H9 (cell line): Measurements from ENCODE around the gene ANKRD44. TPM values are rescaled to one million over a fixed set of nuclear protein-coding genes. Genes with fewer than 3 reads are reported as not detected.

Experiments
- DNase-seq: peaks from one replicate; pipeline ENCODE4 v3.0.0-alpha.2; 2017
- H2AFZ ChIP-seq: one replicate; pipeline ENCODE4 v1.6.1; 2013; ENCODE audit warnings: mild to moderate bottlenecking, low read length, control low read depth, moderate library complexity
- H2AK5ac ChIP-seq: 2 replicates; pipeline ENCODE4 v1.6.1; 2013; ENCODE audit warnings: low read length, control low read depth, mixed read lengths; ENCODE audit not compliant: insufficient read length
- H2BK120ac ChIP-seq: one replicate; pipeline ENCODE4 v1.6.1; 2013; ENCODE audit warnings: low read depth, mild to moderate bottlenecking, low read length, control low read depth, inconsistent platforms; ENCODE audit not compliant: poor library complexity, severe bottlenecking
- H2BK12ac ChIP-seq: 2 replicates; pipeline ENCODE4 v1.6.1; 2013; ENCODE audit warnings: low read length, control low read depth, mixed read lengths, low read depth; ENCODE audit not compliant: insufficient read length
- H2BK15ac ChIP-seq: 2 replicates; pipeline ENCODE4 v1.6.1; 2013; ENCODE audit warnings: low read depth, low read length, control low read depth
- H2BK20ac ChIP-seq: one replicate; pipeline ENCODE4 v1.6.1; 2013; ENCODE audit warnings: low read depth, mild to moderate bottlenecking, low read length, control low read depth, inconsistent platforms; ENCODE audit not compliant: poor library complexity, severe bottlenecking
- H2BK5ac ChIP-seq: 2 replicates; pipeline ENCODE4 v1.6.1; 2013; ENCODE audit warnings: low read length, control low read depth, mixed read lengths; ENCODE audit not compliant: insufficient read length
- H3K14ac ChIP-seq: 2 replicates; pipeline ENCODE4 v1.6.1; 2013; ENCODE audit warnings: low read length, control low read depth; ENCODE audit not compliant: insufficient read depth
- H3K18ac ChIP-seq: 2 replicates; pipeline ENCODE4 v1.6.1; 2013; ENCODE audit warnings: low read depth, mild to moderate bottlenecking, mixed read lengths, low read length, control low read depth; ENCODE audit not compliant: insufficient read length
- H3K23ac ChIP-seq: 2 replicates; pipeline ENCODE4 v1.6.1; 2013; ENCODE audit warnings: low read length, control low read depth, mixed read lengths, low read depth; ENCODE audit not compliant: insufficient read length
- H3K23me2 ChIP-seq: 2 replicates; pipeline ENCODE4 v1.6.1; 2013; ENCODE audit warnings: low read depth, mild to moderate bottlenecking, mixed read lengths, low read length, control low read depth; ENCODE audit not compliant: insufficient read length, poor library complexity, severe bottlenecking
- H3K27ac ChIP-seq: 2 replicates; pipeline ENCODE4 v1.5.1; 2013; ENCODE audit warnings: low read length, control low read depth, mixed read lengths, low read depth; ENCODE audit not compliant: insufficient read length
- H3K27me3 ChIP-seq: 2 replicates; pipeline ENCODE4 v1.6.1; 2013; ENCODE audit warnings: low read length, control low read depth, inconsistent platforms; ENCODE audit not compliant: insufficient read depth
- H3K4ac ChIP-seq: 2 replicates; pipeline ENCODE4 v1.6.1; 2013; ENCODE audit warnings: low read depth, mild to moderate bottlenecking, control low read depth, inconsistent platforms, low read length, moderate library complexity
- H3K4me1 ChIP-seq: 2 replicates; pipeline ENCODE4 v1.6.1; 2013; ENCODE audit warnings: low read length, control low read depth, inconsistent platforms; ENCODE audit not compliant: insufficient read depth
- H3K4me2 ChIP-seq: 2 replicates; pipeline ENCODE4 v1.6.1; 2013; ENCODE audit warnings: low read length, control low read depth, mixed read lengths; ENCODE audit not compliant: insufficient read length, insufficient read depth
- H3K56ac ChIP-seq: 2 replicates; pipeline ENCODE4 v1.6.1; 2013; ENCODE audit warnings: low read depth, mild to moderate bottlenecking, mixed read lengths, low read length, control low read depth; ENCODE audit not compliant: insufficient read length
- H3K79me1 ChIP-seq: 2 replicates; pipeline ENCODE4 v1.6.1; 2013; ENCODE audit warnings: low read depth, mild to moderate bottlenecking, moderate library complexity, low read length, control low read depth, inconsistent platforms; ENCODE audit not compliant: insufficient read depth, poor library complexity, severe bottlenecking
- H3K79me2 ChIP-seq: 2 replicates; pipeline ENCODE4 v1.6.1; 2013; ENCODE audit warnings: low read length, control low read depth, inconsistent platforms; ENCODE audit not compliant: insufficient read depth
- H3K9ac ChIP-seq: 2 replicates; pipeline ENCODE4 v1.6.1; 2013; ENCODE audit warnings: low read length, control low read depth, mixed read lengths; ENCODE audit not compliant: insufficient read length; ENCODE audit errors: extremely low read depth
- H3K9me3 ChIP-seq: one replicate; pipeline ENCODE4 v1.6.1; 2013; ENCODE audit warnings: low read depth, low read length, inconsistent platforms; ENCODE audit not compliant: control insufficient read depth
- H3T11ph ChIP-seq: one replicate; pipeline ENCODE4 v1.6.1; 2013; ENCODE audit warnings: mild to moderate bottlenecking, low read length, control low read depth, inconsistent platforms
- H4K20me1 ChIP-seq: one replicate; pipeline ENCODE4 v1.6.1; 2013; ENCODE audit not compliant: control insufficient read depth, insufficient read length, insufficient read depth
- H4K5ac ChIP-seq: 2 replicates; pipeline ENCODE4 v1.6.1; 2013; ENCODE audit warnings: low read depth, mild to moderate bottlenecking, mixed read lengths, low read length, control low read depth; ENCODE audit not compliant: insufficient read length
- H4K8ac ChIP-seq: replicated peaks from 2 replicates; pipeline ENCODE4 v1.6.1; 2013; ENCODE audit warnings: low read length, control low read depth, mixed read lengths, low read depth; ENCODE audit not compliant: insufficient read length
- H4K91ac ChIP-seq: 2 replicates; pipeline ENCODE4 v1.6.1; 2013; ENCODE audit warnings: low read depth, mild to moderate bottlenecking, moderate library complexity, mixed read lengths, low read length, control low read depth; ENCODE audit not compliant: insufficient read length
- H3K27ac Mint-ChIP-seq, 3 experiments: 2 replicates in 2 of 3; 3 replicates in 1 of 3; pipeline ENCODE4 v1.8.0; 2020 to 2021; ENCODE audit warnings: mixed read lengths in 3 of 3, mild to moderate bottlenecking in 1 of 3, moderate library complexity in 1 of 3
- H3K27me3 Mint-ChIP-seq: 2 replicates; pipeline ENCODE4 v1.8.0; 2021; ENCODE audit warnings: low read depth, mild to moderate bottlenecking, moderate library complexity, mixed read lengths
- H3K36me3 Mint-ChIP-seq, 3 experiments: 2 replicates in 2 of 3; 3 replicates in 1 of 3; pipeline ENCODE4 v1.8.0; 2020 to 2021; ENCODE audit warnings: low read depth in 3 of 3, mixed read lengths in 3 of 3; ENCODE audit not compliant: insufficient read depth in 1 of 3
- H3K4me1 Mint-ChIP-seq, 2 experiments: 2 replicates each; pipeline ENCODE4 v1.8.0; 2020; ENCODE audit warnings: mixed read lengths in 2 of 2
- H3K4me3 Mint-ChIP-seq, 2 experiments: 2 replicates in 1 of 2; 3 replicates in 1 of 2; pipeline ENCODE4 v1.8.0; 2020 to 2021; ENCODE audit warnings: mild to moderate bottlenecking in 2 of 2, mixed read lengths in 2 of 2, moderate library complexity in 1 of 2
- H3K9me3 Mint-ChIP-seq, 2 experiments: 2 replicates in 1 of 2; 3 replicates in 1 of 2; pipeline ENCODE4 v1.8.0; 2020; ENCODE audit warnings: mild to moderate bottlenecking in 2 of 2, mixed read lengths in 2 of 2, moderate library complexity in 1 of 2
- WGBS: extraction: QIAGEN DNeasy Blood & Tissue Kit; methylation state at CpG from one replicate; pipeline ENCODE4 v1.1.7; 2013; ENCODE audit warnings: missing lambda C conversion rate, low lambda C conversion rate, mixed read lengths; ENCODE audit not compliant: insufficient read length; ENCODE audit errors: extremely low coverage; 5-methylcytosine and 5-hydroxymethylcytosine counted together
- total RNA-seq: library from RNA; stranded (reverse); gene quantifications from 2 replicates; pipeline ENCODE4 v1.2.1, GENCODE V29; 2021
- TF ChIP-seq, protein P1 (sequence below): fragments of 200-600 bp; sonication (generic); conservative IDR thresholded peaks from 3 replicates; pipeline ENCODE4 v1.8.0; 2021; ENCODE audit warnings: antibody characterized with exemption, mild to moderate bottlenecking

The ANKRD44 gene
- total RNA-seq, 1 experiment from 2014 or later: 1.9 TPM

DNA sequence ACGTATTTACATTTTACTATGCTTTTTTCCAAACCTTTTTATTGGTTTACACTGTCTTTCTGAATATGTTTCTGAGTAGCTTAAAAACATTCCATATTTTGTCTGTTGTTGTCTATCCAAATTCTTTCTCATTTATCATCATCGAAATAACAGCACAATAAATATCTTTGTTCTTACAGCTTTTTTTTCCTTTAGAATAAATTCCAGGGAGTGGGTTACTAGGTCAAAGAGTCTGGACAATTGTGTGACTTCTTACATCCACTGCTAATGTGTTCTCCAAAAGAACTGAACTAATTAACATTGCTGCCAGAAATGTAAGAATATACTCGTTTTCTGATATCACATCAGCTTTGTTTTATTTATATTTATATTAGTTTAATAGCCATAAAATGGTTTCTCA is 59.4 kb downstream of the ANKRD44 start:
- Histone ChIP-seq H3K79me2 (no peaks in the 10 kb centered on the region), H3K79me1 (no peaks in the 10 kb centered on the region), H2BK20ac (no peak overlapping the region), H3K23ac (no peak overlapping the region), H3K4me2 (no peak overlapping the region), H3K14ac (no peak overlapping the region), H2BK12ac (no peak overlapping the region), H4K5ac (no peak overlapping the region), H3K4ac (no peak overlapping the region), H3T11ph (no peak overlapping the region), H2AFZ (no peak overlapping the region), H3K27me3 (no peaks in the 10 kb centered on the region), H3K18ac (no peak overlapping the region), H3K23me2 (no peaks in the 10 kb centered on the region), H2BK15ac (no peak overlapping the region), H2AK5ac (no peak overlapping the region), H4K91ac (no peak overlapping the region), H3K4me1 (no peaks in the 10 kb centered on the region; the same call in 1 of the 2 replicates), H2BK5ac (no peak overlapping the region), H3K56ac (no peak overlapping the region), H3K27ac (no peak overlapping the region), H4K8ac (no peak overlapping the region), H3K9me3 (no peaks in the 10 kb centered on the region), H4K20me1 (no peaks in the 10 kb centered on the region), H3K9ac (no peak overlapping the region), H2BK120ac (no peak overlapping the region)
- Mint-ChIP-seq H3K4me3 (no peak overlapping the region), H3K4me1 (peaks cover 4 to 5% of the 10 kb centered on the region in 2 experiments), H3K27ac (no peak overlapping the region), H3K27me3 (no peaks in the 10 kb centered on the region; the same call in 1 of the 2 replicates), H3K36me3 (no peaks in the 10 kb centered on the region), H3K9me3 (no peaks in the 10 kb centered on the region; a peak in 1 of 5 replicates)
- DNase-seq: no peak
- WGBS: no CpG with 5 or more reads among the region's 3 CpGs
- TF ChIP-seq, protein P1, sequence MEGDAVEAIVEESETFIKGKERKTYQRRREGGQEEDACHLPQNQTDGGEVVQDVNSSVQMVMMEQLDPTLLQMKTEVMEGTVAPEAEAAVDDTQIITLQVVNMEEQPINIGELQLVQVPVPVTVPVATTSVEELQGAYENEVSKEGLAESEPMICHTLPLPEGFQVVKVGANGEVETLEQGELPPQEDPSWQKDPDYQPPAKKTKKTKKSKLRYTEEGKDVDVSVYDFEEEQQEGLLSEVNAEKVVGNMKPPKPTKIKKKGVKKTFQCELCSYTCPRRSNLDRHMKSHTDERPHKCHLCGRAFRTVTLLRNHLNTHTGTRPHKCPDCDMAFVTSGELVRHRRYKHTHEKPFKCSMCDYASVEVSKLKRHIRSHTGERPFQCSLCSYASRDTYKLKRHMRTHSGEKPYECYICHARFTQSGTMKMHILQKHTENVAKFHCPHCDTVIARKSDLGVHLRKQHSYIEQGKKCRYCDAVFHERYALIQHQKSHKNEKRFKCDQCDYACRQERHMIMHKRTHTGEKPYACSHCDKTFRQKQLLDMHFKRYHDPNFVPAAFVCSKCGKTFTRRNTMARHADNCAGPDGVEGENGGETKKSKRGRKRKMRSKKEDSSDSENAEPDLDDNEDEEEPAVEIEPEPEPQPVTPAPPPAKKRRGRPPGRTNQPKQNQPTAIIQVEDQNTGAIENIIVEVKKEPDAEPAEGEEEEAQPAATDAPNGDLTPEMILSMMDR: no peak
